Measurements from ENCODE around the gene SCNN1A.

SCNN1A gene

DNA sequence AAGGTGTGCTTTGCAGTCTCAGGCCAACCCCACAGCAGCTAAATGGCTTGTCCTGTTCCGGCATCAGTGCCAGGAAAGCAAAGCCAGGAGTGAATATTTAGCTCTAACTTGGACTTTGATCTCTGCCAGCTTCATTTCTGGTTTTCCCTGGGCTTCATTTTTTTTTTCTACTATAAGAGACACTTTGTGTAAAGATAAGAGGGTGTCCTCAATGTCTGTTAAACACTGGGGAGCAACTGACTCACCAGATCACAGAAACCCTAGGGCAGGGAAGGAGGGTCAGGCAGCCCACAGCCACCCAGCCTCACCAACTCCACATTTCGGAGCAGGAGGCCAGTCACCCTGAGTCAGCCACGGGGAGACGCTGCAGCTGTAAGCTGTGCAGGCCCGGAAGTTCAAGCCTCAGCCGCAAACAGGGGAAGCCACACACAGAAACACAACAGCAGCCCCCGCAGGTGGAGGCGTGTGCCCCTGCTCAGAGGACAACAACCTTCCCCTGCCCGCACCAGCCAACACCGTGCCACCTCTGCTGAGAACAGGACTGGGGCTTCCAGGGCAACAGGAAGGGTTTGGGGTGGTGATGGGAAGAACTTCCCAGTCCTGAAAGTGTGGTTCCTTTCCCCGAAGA lies 39.8 kb downstream of the SCNN1A start:
- TF ChIP-seq, protein P1, sequence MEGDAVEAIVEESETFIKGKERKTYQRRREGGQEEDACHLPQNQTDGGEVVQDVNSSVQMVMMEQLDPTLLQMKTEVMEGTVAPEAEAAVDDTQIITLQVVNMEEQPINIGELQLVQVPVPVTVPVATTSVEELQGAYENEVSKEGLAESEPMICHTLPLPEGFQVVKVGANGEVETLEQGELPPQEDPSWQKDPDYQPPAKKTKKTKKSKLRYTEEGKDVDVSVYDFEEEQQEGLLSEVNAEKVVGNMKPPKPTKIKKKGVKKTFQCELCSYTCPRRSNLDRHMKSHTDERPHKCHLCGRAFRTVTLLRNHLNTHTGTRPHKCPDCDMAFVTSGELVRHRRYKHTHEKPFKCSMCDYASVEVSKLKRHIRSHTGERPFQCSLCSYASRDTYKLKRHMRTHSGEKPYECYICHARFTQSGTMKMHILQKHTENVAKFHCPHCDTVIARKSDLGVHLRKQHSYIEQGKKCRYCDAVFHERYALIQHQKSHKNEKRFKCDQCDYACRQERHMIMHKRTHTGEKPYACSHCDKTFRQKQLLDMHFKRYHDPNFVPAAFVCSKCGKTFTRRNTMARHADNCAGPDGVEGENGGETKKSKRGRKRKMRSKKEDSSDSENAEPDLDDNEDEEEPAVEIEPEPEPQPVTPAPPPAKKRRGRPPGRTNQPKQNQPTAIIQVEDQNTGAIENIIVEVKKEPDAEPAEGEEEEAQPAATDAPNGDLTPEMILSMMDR (conservative IDR thresholded peaks at IDR 0.05; ENCODE audit: low read depth): peak; percentile 29
- CTCF ChIA-PET: interaction anchor here (0.5 to 1.8 kb wide), 7 partner anchors 9 to 140 kb away, joined by 3 to 8 read pairs (median 3); no protein-coding TSS in a partner anchor
- peak overlapping the region; percentile 97 for H3K27ac ChIP-seq
- DNase-seq (ENCODE audit: low spot score): peak; percentile 53
- POLR2A ChIA-PET (ENCODE audit: low non-redundant PET): interaction anchor here (0.6 to 1.0 kb wide), 3 partner anchors 37 to 256 kb away, joined by 3 to 5 read pairs (median 3); no protein-coding TSS in a partner anchor

DNA sequence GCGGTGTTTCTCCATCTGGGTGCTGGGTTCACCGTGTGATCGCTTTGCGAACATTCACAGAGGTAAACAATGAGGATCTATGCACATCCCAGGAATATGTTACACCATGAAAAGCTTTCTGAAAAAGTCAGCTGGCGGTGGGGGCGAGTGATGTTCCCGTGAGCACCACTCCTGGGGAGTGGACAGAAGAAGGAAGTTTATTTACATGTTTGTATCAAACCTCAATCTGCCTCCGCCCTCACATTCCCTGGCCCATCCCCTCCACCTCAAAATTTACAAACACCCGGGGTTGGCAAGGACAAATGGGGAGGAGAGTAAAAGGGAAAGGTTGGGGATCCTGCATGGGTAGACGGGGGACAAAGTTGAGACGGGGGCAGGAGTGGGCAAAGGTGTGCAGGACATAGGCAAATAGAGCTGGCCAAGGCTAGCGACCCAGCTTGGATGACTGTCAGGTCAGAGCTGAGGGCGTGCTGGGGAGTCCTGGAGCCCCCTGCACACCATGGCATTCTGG lies 40.4 kb downstream of the SCNN1A start:
- H3K27ac ChIP-seq: peak overlapping the region; percentile 97

DNA sequence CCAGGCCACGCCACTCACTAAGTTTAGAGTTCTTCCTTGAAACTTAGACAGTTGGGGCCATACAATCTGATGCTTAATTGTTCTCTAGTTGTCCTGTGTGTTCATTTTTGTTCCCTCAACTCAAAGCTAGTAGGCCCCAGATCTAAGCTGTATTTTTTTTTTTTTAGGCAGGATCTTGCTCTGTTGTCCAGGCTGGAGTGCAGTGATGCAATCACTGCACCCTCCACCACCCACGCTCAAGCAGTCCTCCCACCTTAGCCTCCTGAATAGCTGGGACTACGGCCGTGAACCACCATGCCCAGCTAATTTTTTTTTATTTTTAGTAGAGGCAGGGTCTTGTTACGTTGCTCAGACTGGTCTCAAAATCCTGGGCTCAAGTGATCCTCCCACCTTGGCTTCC lies 41.0 kb downstream of the SCNN1A start:
- no peak for DNase-seq (ENCODE audit: low spot score)
- POLR2A ChIA-PET (ENCODE audit: low non-redundant PET): no interaction called here
- CTCF ChIA-PET: interaction anchor here (0.7 kb wide), 1 partner anchor 140 kb away, joined by 4 read pairs; no protein-coding TSS in a partner anchor
- peak overlapping the region; percentile 97 for H3K27ac ChIP-seq
- TF ChIP-seq, protein P1 (conservative IDR thresholded peaks at IDR 0.05; ENCODE audit: low read depth): no peak

More for the DNA sequence above, 40.4 kb downstream of the SCNN1A start:
- ChIA-PET POLR2A (ENCODE audit: low non-redundant PET) (interaction anchor here (0.6 to 1.0 kb wide), 2 partner anchors 40 to 255 kb away, joined by 3 read pairs; no protein-coding TSS in a partner anchor), CTCF (interaction anchor here (0.5 to 1.8 kb wide), 7 partner anchors 8 to 139 kb away, joined by 3 to 8 read pairs (median 3); no protein-coding TSS in a partner anchor)
- TF ChIP-seq, protein P1 (conservative IDR thresholded peaks at IDR 0.05; ENCODE audit: low read depth): no peak
- DNase-seq (ENCODE audit: low spot score): no peak

DNA sequence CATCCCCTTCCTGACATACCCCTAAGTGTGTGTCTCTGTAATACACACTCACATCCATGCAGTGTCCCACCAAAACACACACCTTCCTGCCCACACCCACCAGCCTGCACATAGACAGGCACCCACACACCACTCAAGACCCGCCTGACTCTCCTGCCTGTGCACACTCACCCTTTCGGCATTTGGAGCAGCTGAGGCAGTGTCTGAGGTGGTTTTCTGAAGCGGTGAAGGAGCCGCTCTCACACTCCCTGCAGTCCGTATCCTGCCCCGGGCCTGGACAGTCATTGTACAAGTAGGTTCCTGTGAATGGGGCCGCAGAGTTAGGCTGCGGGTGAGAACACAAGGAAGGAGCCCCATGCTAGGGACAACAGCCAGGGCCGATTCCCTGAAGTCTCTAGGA lies 41.8 kb downstream of the SCNN1A start:
- H3K27ac ChIP-seq: peak overlapping the region; percentile 97
- CTCF ChIA-PET: interaction anchor here (0.7 kb wide), 1 partner anchor 139 kb away, joined by 4 read pairs; no protein-coding TSS in a partner anchor
- DNase-seq (ENCODE audit: low spot score): peak; percentile 69
- TF ChIP-seq, protein P1 (conservative IDR thresholded peaks at IDR 0.05; ENCODE audit: low read depth): no peak
- POLR2A ChIA-PET (ENCODE audit: low non-redundant PET): no interaction called here

DNA sequence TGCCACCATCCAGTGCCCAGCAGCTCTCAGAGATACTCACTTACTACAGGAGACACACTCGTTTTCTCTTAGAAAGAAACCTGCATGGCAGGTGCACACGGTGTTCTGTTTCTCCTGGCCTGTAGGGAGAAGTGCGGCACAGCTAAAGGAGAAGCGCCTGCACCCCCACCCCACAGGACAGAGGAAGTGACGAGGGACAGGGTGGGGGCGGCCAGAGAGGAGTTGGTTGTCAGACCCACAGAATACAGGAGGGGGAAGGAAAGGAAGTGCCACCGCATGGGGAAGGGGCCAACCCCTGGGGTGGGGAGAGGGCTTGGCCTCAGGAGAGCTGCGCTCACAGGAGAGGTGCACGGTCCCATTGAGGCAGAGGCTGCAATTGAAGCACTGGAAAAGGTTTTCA lies 42.3 kb downstream of the SCNN1A start:
- DNase-seq (ENCODE audit: low spot score): no peak
- POLR2A ChIA-PET (ENCODE audit: low non-redundant PET): interaction anchor here (0.9 kb wide), 1 partner anchor 40 kb away, joined by 3 read pairs; no protein-coding TSS in a partner anchor
- peak overlapping the region; percentile 97 for H3K27ac ChIP-seq
- CTCF ChIA-PET: interaction anchor here (0.6 kb wide), 1 partner anchor 30 kb away, joined by 3 read pairs; no protein-coding TSS in a partner anchor
- TF ChIP-seq, protein P1 (conservative IDR thresholded peaks at IDR 0.05; ENCODE audit: low read depth): no peak

DNA sequence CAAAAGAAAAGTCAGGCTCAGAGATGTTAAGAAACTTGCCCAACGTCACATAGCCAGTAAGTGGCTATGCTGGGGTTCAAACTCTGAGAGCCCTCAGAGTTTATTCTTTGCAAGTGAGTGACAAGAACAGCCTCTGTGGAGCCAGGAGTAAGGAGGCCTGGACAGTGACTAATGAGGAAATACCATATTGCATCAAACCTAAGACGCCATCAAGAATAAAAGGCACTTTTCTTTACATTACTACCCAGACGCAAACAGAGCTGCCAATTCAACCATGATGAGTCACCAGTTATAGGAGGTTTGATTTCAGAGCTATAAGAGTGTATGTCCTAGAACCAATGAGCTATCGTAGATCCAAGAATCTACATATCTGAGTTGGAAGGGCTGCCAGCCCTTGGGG lies 42.9 kb downstream of the SCNN1A start:
- POLR2A ChIA-PET (ENCODE audit: low non-redundant PET): interaction anchor here (0.9 kb wide), 1 partner anchor 40 kb away, joined by 3 read pairs; no protein-coding TSS in a partner anchor
- CTCF ChIA-PET: interaction anchor here (0.6 kb wide), 1 partner anchor 31 kb away, joined by 3 read pairs; no protein-coding TSS in a partner anchor
- peak; percentile 83 for DNase-seq (ENCODE audit: low spot score)

More for the DNA sequence above, 42.9 kb downstream of the SCNN1A start:
- TF ChIP-seq, protein P1 (conservative IDR thresholded peaks at IDR 0.05; ENCODE audit: low read depth): no peak
- peak overlapping the region; percentile 97 for H3K27ac ChIP-seq
